ENCODE results near the gene GALNT7.

DNA sequence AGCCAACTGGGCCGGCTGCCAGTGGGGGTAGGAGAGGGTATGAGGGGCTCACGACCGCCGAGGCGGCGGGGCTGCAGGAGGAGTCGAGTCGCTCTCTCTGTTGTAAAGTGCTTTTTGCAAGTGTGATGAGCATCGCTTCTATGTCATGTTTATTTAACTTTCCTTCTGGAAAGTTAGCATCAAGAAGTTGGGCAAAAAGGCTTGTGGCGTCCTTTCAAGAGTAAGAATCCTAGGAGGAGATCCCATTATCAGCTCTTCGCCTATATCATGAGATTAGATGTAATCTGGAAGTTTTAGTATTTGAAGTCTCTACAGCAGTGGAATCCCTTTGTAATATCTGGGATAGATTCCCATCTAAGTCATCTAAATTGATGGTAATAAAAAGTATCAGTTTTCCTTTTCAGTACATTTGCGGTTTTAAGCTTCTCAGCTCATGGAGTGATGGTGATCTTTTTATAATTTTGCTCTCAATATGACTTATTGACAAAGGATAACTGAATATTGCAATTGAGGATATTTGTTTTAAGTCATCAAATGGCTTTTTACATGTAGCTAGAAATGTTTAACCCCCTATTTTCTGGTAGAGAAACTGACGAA lies 1.7 kb downstream of the GALNT7 start:
- TF ChIP-seq, protein P1, sequence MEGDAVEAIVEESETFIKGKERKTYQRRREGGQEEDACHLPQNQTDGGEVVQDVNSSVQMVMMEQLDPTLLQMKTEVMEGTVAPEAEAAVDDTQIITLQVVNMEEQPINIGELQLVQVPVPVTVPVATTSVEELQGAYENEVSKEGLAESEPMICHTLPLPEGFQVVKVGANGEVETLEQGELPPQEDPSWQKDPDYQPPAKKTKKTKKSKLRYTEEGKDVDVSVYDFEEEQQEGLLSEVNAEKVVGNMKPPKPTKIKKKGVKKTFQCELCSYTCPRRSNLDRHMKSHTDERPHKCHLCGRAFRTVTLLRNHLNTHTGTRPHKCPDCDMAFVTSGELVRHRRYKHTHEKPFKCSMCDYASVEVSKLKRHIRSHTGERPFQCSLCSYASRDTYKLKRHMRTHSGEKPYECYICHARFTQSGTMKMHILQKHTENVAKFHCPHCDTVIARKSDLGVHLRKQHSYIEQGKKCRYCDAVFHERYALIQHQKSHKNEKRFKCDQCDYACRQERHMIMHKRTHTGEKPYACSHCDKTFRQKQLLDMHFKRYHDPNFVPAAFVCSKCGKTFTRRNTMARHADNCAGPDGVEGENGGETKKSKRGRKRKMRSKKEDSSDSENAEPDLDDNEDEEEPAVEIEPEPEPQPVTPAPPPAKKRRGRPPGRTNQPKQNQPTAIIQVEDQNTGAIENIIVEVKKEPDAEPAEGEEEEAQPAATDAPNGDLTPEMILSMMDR (IDR thresholded peaks at IDR 0.05), result no peak
- no peak for TF ChIP-seq POLR2A (IDR thresholded peaks at IDR 0.05)
